T-cell (primary cell): Measurements from ENCODE around the gene ATP2B2. TPM values are rescaled to one million over a fixed set of nuclear protein-coding genes. Genes with fewer than 3 reads are reported as not detected.

Experiments
- ATAC-seq, 4 experiments: fragments of 200-7000 bp in 3 of 4; fragments of 150-1000 bp in 1 of 4; cut with Tn5 transposase; replicated peaks in 1 of 4; 1 replicate in 3 of 4; 2 replicates in 1 of 4; pipeline ENCODE4 v1.10.0; 2021; ENCODE audit warnings: moderate library complexity in 3 of 4, mild to moderate bottlenecking in 2 of 4, moderate number of reproducible peaks in 1 of 4
- CTCF ChIA-PET, 2 donors: fragments of 300-600 bp; sonication (Branson Sonifier 250); formaldehyde crosslinking; loops; one replicate each; lab custom pipeline; 2022; ENCODE audit warnings: antibody characterized with exemption in 2 of 2; lab: Charles Lee
- POLR2A ChIA-PET, 2 donors: fragments of 300-600 bp; sonication (Branson Sonifier 250); formaldehyde crosslinking; loops; one replicate each; lab custom pipeline; 2022; ENCODE audit warnings: antibody characterized with exemption in 2 of 2; lab: Charles Lee
- DNase-seq, 35 experiments: peaks; one replicate each; pipeline versions ENCODE4 v3.0.0 to v3.0.0-alpha.2; 2013 to 2023
- H3K27ac ChIP-seq: one replicate; pipeline ENCODE4 v1.5.1; 2013; ENCODE audit warnings: low read length
- H3K27me3 ChIP-seq, 2 experiments: replicated peaks in 1 of 2; 1 replicate in 1 of 2; 2 replicates in 1 of 2; pipeline versions ENCODE4 v1.6.1 to v1.7.0; 2013; ENCODE audit warnings: low read length in 1 of 2, mixed read lengths in 1 of 2; ENCODE audit not compliant: control insufficient read depth in 2 of 2, insufficient read depth in 2 of 2; ENCODE audit errors: extremely low read depth in 1 of 2
- H3K36me3 ChIP-seq, 2 donors: 1 replicate in 1 of 2; 2 replicates in 1 of 2; pipeline versions ENCODE4 v1.6.1 to v1.7.0; 2013; ENCODE audit warnings: low read length in 1 of 2; ENCODE audit not compliant: control insufficient read depth in 2 of 2, insufficient read depth in 1 of 2; ENCODE audit errors: extremely low read depth in 1 of 2
- H3K4me1 ChIP-seq, 2 experiments: 1 replicate in 1 of 2; 2 replicates in 1 of 2; pipeline versions ENCODE4 v1.6.1 to v1.7.0; 2013; ENCODE audit warnings: low read length in 2 of 2, mixed read lengths in 1 of 2; ENCODE audit not compliant: insufficient read depth in 2 of 2, control insufficient read depth in 1 of 2; ENCODE audit errors: extremely low read depth in 1 of 2
- H3K4me3 ChIP-seq, 2 donors: 1 replicate in 1 of 2; 2 replicates in 1 of 2; pipeline versions ENCODE4 v1.5.1 to v1.7.0; 2013; ENCODE audit warnings: mild to moderate bottlenecking in 2 of 2, low read length in 1 of 2, moderate library complexity in 1 of 2; ENCODE audit not compliant: control insufficient read depth in 1 of 2; ENCODE audit errors: extremely low read depth in 1 of 2
- H3K9me3 ChIP-seq: 2 replicates; pipeline ENCODE4 v1.7.0; 2013
- H3K27ac Mint-ChIP-seq, 2 donors: one replicate each; pipeline ENCODE4 v1.8.0; 2020 to 2021; ENCODE audit warnings: mild to moderate bottlenecking in 2 of 2, mixed read lengths in 2 of 2
- H3K27me3 Mint-ChIP-seq, 2 donors: one replicate each; pipeline ENCODE4 v1.8.0; 2021 to 2022; ENCODE audit warnings: mixed read lengths in 2 of 2
- H3K36me3 Mint-ChIP-seq: one replicate; pipeline ENCODE4 v1.8.0; 2021; ENCODE audit warnings: mixed read lengths
- H3K4me1 Mint-ChIP-seq, 3 donors: one replicate each; pipeline ENCODE4 v1.8.0; 2020 to 2022; ENCODE audit warnings: mixed read lengths in 3 of 3, mild to moderate bottlenecking in 1 of 3
- H3K4me3 Mint-ChIP-seq, 3 donors: one replicate each; pipeline ENCODE4 v1.8.0; 2020 to 2022; ENCODE audit warnings: mild to moderate bottlenecking in 3 of 3, mixed read lengths in 3 of 3, moderate library complexity in 3 of 3
- H3K9me3 Mint-ChIP-seq, 3 donors: one replicate each; pipeline ENCODE4 v1.8.0; 2020 to 2022; ENCODE audit warnings: mixed read lengths in 3 of 3
- WGBS: methylation state at CpG from one replicate; pipeline ENCODE4 v1.1.5; 2013; ENCODE audit warnings: missing lambda C conversion rate; ENCODE audit not compliant: insufficient coverage; 5-methylcytosine and 5-hydroxymethylcytosine counted together
- total RNA-seq, 35 experiments: library from RNA in 6 of 35; stranded (reverse) in 6 of 35; fragments of 120-200 nt in 1 of 35; gene quantifications; one replicate each; pipeline versions ENCODE4 v1.2.1 to v1.2.4 and lab custom pipeline; 2013 to 2026

The ATP2B2 gene
- total RNA-seq, 5 donors from 2014 or later (not counting 1 experiment from before 2014, with no cell fraction given), result not detected

DNA sequence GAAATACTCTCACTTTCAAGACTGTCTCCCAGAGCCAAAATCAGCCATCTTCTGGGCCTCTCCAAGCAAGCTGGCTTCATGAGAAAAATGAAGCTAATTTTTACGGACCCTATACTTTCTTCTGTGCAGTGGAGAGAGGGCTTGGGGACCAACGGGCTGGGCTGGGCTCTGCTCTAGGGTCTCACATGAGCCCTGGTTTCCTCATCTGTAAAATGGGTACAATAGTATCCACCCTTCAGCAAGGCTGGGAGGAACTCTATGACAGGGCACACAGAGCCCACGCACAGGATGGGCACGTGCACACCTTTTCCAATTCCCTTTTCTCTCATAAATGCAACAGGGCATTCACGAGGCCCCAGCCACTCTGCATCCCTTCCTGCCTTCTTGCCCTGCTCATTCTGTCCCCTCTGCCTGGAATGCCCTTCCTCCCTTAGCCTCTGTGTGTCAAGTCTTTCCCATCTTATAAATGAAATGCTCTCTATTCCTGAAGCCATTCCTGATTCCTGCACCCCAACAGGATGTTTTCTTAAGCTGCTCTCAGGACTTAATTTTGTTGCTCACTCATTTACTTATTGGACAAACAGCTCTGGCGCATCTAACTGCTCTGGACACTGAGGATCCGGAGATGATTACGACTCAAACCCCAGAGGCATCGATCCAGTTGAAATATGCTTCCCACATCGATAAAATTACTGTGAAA, 151.6 kb downstream of the ATP2B2 start:
- H3K4me3 Mint-ChIP-seq, result no peak overlapping the region
- H3K36me3 Mint-ChIP-seq, result no peaks in the 10 kb centered on the region
- WGBS, result 88% methylated on average over 5 of the region's 10 CpGs

DNA sequence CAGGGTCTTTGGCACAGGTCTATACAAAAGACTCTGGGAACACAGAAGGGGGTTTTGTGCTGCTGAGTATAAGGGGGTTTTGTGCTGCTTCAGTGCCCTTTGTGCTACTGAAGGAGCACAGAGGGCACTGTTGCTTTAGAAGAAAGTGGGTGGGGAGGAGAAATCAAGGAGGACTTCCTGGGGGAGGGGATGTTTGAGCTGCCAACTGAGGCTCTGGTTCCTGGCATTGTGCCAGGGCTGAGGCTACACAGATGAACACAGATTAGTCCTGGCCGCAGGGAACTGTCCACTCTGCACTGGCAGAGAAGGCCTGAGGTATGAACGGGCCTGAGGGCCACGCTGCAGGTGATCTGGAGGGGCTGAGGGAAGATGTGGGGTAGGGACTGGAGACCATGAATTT, 152.2 kb downstream of the ATP2B2 start:
- POLR2A ChIA-PET, result interaction anchor here in 1 of 2 donors (0.6 kb wide), 1 partner anchor 15 kb away, joined by 5 read pairs; no protein-coding TSS in a partner anchor

More for the DNA sequence above, 151.6 kb downstream of the ATP2B2 start:
- no peaks in the 10 kb centered on the region for H3K4me1 ChIP-seq
- no peaks in the 10 kb centered on the region for H3K36me3 ChIP-seq
- ChIA-PET CTCF (no interaction called here), POLR2A (interaction anchor here in 1 of 2 donors (0.6 kb wide), 1 partner anchor 14 kb away, joined by 5 read pairs; no protein-coding TSS in a partner anchor)
- ATAC-seq (no peak), DNase-seq (no peak)
- H3K4me3 ChIP-seq, result no peak overlapping the region
- peaks cover 5 to 10% (median 9%) of the 10 kb centered on the region in 3 donors for H3K4me1 Mint-ChIP-seq
- H3K27ac ChIP-seq, result no peak overlapping the region
- H3K27ac Mint-ChIP-seq, result no peak overlapping the region
- no peaks in the 10 kb centered on the region for H3K9me3 Mint-ChIP-seq
- peaks cover 3 to 9% of the 10 kb centered on the region in 2 donors for H3K27me3 Mint-ChIP-seq
- H3K9me3 ChIP-seq, result no peaks in the 10 kb centered on the region
- peaks cover 0 to 36% of the 10 kb centered on the region in 2 experiments for H3K27me3 ChIP-seq

DNA sequence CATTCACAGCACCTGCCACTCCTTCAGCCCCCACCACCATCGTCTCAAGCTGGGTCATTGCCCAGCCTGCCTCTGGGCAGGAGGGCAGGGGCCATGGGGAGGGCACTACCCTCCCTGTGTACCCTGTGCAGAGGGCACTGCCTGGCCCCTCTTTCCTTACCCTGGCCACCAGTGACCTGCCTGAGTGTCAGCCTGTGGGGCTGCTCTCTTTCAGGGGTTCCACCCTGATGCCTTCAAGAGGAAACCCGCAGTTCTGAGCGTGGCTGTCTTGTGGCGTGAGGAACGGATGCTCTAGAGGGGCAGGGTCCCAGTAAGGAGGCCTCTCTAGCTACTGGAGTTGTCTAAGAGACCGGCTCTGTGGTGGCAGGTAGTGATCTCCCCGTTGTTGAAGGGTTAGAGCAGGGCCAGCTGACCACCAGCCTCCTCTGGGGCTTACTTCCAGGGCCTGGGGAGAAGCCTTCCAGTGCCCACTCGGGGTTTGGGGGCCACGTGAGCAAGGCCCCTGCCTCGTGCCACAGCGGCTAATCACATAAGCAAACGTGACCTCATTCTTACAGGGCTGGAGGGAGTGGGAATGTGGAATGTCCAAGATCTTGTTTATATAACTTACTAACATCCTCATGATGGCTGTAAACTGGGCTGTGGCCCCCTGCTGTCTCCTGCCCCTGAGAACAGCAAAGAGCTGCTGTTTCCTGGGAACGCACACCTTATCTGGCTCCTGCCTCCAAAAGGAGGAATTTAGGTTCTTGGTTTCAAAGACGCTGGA, 153.1 kb downstream of the ATP2B2 start:
- Mint-ChIP-seq H3K27me3 (peaks cover 3 to 9% of the 10 kb centered on the region in 2 donors), H3K27ac (no peak overlapping the region), H3K9me3 (no peaks in the 10 kb centered on the region), H3K4me3 (no peak overlapping the region), H3K4me1 (peaks cover 5 to 10% (median 9%) of the 10 kb centered on the region in 3 donors), H3K36me3 (no peaks in the 10 kb centered on the region)
- Histone ChIP-seq H3K36me3 (no peaks in the 10 kb centered on the region), H3K27me3 (peaks cover 0 to 26% of the 10 kb centered on the region in 2 experiments), H3K4me1 (no peaks in the 10 kb centered on the region), H3K4me3 (no peak overlapping the region), H3K27ac (no peak overlapping the region), H3K9me3 (no peaks in the 10 kb centered on the region)
- DNase-seq (no peak), ATAC-seq (no peak)
- POLR2A ChIA-PET, result no interaction called here
- 80% methylated on average over 9 of the region's 14 CpGs for WGBS
- CTCF ChIA-PET, result interaction anchor here in 1 of 2 donors (0.6 kb wide), 1 partner anchor 370 kb away, joined by 3 read pairs; no protein-coding TSS in a partner anchor

More for the DNA sequence above, 152.2 kb downstream of the ATP2B2 start:
- peaks cover 0 to 31% of the 10 kb centered on the region in 2 experiments for H3K27me3 ChIP-seq
- no peak overlapping the region for H3K27ac Mint-ChIP-seq
- ATAC-seq, result no peak
- H3K9me3 ChIP-seq, result no peaks in the 10 kb centered on the region
- CTCF ChIA-PET, result no interaction called here
- H3K4me3 ChIP-seq, result no peak overlapping the region
- H3K9me3 Mint-ChIP-seq, result no peaks in the 10 kb centered on the region
- no peak overlapping the region for H3K27ac ChIP-seq
- no peaks in the 10 kb centered on the region for H3K36me3 Mint-ChIP-seq
- H3K4me1 ChIP-seq, result no peaks in the 10 kb centered on the region
- 80% methylated on average over 3 of the region's 3 CpGs for WGBS
- no peak overlapping the region for H3K4me3 Mint-ChIP-seq
- no peak for DNase-seq
- H3K36me3 ChIP-seq, result no peaks in the 10 kb centered on the region
- peaks cover 3 to 9% of the 10 kb centered on the region in 2 donors for H3K27me3 Mint-ChIP-seq
- H3K4me1 Mint-ChIP-seq, result peaks cover 5 to 10% (median 9%) of the 10 kb centered on the region in 3 donors

DNA sequence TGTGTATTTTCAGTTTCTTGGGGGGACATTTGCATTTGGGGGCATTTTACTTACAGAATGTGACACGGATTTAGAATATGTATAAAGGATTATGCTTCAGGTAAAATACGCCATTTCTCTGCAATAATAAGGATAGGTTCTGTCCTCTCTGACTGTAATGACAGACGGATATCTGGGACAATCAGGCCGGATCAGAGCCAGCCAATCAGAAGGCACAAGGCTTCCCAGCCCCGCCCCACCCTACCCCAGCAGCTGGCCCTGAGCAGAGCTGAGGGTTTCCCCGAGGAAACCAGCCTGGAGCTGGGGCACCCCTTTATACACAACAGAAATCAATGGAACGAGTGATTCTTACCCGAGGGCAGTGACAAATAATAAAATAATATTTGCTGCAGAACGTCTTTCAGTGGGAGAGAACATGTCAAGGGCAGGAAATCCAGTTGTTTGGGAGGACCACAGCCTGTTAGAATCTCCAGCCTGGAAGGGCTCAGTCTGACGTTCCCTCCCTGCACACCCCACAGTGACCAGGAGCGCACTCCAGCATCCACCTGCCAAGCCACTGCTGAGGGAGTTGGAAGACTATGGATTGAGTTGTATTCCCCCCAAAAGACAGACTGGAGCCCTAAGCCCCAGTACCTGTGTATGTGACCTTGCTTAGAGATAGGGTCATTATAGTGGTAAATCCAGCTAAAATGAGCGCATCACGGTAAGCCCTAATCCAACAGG, 154.2 kb downstream of the ATP2B2 start:
- Mint-ChIP-seq H3K27ac (no peak overlapping the region), H3K36me3 (no peaks in the 10 kb centered on the region), H3K27me3 (peaks cover 3 to 9% of the 10 kb centered on the region in 2 donors), H3K4me3 (no peak overlapping the region), H3K4me1 (peaks cover 5 to 10% (median 9%) of the 10 kb centered on the region in 3 donors), H3K9me3 (no peaks in the 10 kb centered on the region)
- ATAC-seq (no peak), DNase-seq (no peak)
- Histone ChIP-seq H3K4me3 (no peak overlapping the region), H3K9me3 (no peaks in the 10 kb centered on the region), H3K27ac (no peak overlapping the region), H3K27me3 (peaks cover 0 to 26% of the 10 kb centered on the region in 2 experiments), H3K36me3 (no peaks in the 10 kb centered on the region), H3K4me1 (no peaks in the 10 kb centered on the region)
- ChIA-PET CTCF (no interaction called here), POLR2A (no interaction called here)
- no CpG with 5 or more reads among the region's 13 CpGs for WGBS

DNA sequence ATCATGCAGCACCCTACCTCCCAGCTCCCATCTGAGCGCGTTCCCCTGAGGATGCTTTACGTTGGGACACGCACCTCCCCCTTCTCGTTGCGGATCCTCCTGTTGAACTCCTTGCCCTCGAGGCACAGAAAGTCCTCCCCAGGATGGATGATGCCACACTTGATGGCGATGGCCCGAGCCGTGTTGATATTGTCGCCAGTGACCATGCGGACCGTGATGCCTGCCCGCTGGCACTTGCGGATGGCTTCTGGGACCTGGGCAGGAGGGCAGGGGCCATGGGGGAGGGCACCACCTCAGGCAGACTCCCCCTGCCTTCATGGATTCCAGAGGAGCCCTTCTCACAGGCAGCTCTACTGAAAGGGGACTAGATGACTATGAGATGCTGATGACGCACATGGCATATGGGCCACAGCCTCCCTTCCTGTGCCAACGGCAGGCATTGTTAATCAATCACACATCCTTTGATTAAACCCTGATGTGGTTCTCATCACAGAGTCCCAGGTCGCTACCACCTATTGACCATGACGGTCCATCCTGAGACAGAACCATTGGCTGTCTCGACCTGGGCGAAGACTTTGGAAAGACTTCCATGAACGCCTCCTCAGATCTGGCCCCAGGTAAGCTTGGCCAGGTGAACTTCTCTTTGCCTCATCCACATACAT, 154.9 kb downstream of the ATP2B2 start:
- Mint-ChIP-seq H3K27ac (no peak overlapping the region), H3K4me3 (no peak overlapping the region), H3K27me3 (peaks cover 3 to 9% of the 10 kb centered on the region in 2 donors), H3K36me3 (no peaks in the 10 kb centered on the region), H3K4me1 (peaks cover 5 to 10% (median 9%) of the 10 kb centered on the region in 3 donors), H3K9me3 (no peaks in the 10 kb centered on the region)
- Histone ChIP-seq H3K27ac (no peak overlapping the region), H3K36me3 (no peaks in the 10 kb centered on the region), H3K4me3 (no peak overlapping the region), H3K4me1 (no peaks in the 10 kb centered on the region), H3K27me3 (peaks cover 0 to 26% of the 10 kb centered on the region in 2 experiments), H3K9me3 (no peaks in the 10 kb centered on the region)
- DNase-seq (no peak), ATAC-seq (no peak)
- POLR2A ChIA-PET, result no interaction called here
- CTCF ChIA-PET, result no interaction called here
- WGBS, result 92% methylated on average over 20 of the region's 22 CpGs
